ENCODE measurements around the gene COP1.

The COP1 gene

DNA sequence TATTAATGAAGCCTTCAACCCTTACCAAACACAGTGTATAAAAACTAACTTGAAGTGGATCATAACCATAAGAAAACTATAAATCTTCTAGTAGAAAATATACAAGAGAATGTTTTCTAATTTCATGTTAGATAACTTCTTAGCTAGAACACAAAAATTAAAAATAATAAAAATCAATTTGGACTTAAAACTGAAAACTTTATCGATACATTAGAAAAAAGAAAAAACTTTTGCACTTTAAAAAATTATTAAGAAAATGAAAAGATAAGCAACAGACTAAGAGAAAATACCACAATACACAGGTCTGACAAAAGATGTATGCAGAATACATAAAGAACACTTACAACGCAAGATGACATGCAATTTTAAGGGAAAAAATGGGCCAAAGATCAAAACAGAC lies 8.7 kb downstream of the COP1 start:
- DNase-seq = no peak

- no peak for DNase-seq
Measured at GRCh38 chr1:176196728-176197127, 10.4 kb downstream of the COP1 start.

- DNase-seq = no peak
Measured at GRCh38 chr1:176195547-176195946, 11.5 kb downstream of the COP1 start.

- no peak for DNase-seq
Measured at GRCh38 chr1:176193663-176194062, 13.4 kb downstream of the COP1 start.

- no peak for DNase-seq
Measured at GRCh38 chr1:176193023-176193422, 14.1 kb downstream of the COP1 start.

- no peak for DNase-seq
Measured at GRCh38 chr1:176188604-176189003, 18.5 kb downstream of the COP1 start.

DNA sequence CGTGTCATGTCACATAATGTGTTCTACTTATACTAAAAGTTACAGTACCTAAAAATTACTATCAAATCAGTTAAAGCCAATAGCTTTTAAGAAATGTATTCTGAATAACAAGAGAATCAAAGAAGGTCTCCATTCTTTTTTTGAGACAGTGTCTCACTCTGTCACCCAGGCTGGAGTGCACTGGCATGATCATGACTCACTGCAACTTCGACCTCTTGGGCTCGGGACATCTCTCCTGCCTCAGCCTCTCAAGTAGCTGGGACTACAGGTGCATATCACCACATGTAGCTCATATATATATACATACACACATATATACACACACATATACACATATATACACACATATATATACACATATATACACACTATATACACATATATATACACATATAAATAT lies 20.1 kb downstream of the COP1 start:
- no peak for DNase-seq

- DNase-seq = no peak
Measured at GRCh38 chr1:176183618-176184017, 23.5 kb downstream of the COP1 start.

DNA sequence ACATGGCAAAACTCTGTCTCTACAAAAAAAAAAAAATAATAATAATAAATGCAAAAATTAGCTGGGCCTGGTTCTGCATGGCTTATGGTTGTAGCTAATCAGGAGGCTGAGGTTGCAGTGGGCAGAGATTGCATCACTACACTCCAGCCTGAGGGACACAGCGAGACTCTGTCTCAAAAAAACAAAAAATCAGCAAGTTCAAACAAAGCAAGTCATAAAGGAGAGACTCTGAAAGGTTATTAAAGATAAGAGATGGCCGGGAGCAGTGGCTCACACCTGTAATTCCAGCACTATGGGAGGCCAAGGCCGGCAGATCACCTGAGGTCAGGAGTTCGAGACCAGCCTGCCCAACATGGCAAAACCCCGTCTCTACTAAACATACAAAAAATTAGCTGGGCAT lies 28.8 kb downstream of the COP1 start:
- DNase-seq = no peak

- DNase-seq = no peak
Measured at GRCh38 chr1:176177764-176178163, 29.3 kb downstream of the COP1 start.

DNA sequence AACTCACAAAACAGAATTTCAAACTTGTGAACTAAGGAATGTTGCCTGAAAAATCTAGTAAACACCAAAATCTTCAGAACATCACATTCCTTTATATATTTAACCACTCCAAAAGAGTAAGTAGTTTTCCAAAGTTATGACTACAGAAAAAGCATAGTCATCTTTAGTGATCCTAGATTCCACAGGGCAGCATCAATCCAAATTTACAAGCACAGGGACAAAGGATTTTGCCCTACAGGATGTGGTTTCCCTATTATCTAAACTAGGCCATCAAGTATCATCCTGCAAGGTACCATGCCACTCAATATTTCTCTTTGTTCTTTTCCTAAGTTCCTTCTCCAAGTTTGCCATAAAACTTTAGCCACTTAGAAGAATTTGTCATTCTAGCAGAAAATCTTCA lies 33.0 kb downstream of the COP1 start:
- DNase-seq = no peak

GRCh38 chr1:176172215-176172614 lies 34.9 kb downstream of the COP1 start:
- DNase-seq = no peak

DNA sequence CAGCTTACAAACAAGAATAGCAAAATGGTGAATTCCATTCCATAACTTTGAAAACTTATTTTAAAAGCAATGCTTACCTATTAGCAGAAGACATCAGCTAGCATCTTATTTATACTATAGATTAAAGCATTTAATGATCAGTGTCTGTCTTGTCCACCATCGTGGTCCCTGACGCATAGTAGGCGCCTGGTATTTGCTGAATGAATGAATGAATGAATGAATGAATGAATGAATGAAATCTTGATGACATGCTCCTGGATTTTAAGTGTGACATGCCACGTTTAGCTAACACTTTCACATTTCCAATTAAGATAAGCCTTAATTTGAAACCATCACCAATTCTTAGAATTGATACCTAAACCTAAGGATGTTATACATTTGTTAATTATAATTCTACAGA lies 39.9 kb downstream of the COP1 start:
- no peak for DNase-seq

DNA sequence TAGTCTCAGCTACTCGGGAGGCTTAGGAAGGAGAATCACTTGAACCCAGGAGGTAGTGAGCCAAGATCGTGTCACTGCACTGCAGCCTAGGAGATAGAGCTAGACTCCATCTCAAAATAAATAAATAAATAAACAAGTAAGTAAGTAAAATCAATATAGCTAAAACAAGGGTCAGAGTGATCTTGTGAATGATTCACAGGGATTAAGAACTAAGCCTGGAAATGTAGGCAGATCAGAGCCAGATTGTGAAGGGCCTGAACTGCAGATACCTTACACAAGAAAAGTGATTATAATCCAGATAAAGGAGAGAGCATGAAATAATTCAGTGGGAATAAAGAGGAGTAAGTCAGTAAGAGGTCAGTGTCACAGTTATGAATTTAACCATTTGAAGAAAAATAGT lies 41.5 kb downstream of the COP1 start:
- no peak for DNase-seq

- no peak for DNase-seq
Measured at GRCh38 chr1:176164014-176164678, 42.9 kb downstream of the COP1 start.

DNA sequence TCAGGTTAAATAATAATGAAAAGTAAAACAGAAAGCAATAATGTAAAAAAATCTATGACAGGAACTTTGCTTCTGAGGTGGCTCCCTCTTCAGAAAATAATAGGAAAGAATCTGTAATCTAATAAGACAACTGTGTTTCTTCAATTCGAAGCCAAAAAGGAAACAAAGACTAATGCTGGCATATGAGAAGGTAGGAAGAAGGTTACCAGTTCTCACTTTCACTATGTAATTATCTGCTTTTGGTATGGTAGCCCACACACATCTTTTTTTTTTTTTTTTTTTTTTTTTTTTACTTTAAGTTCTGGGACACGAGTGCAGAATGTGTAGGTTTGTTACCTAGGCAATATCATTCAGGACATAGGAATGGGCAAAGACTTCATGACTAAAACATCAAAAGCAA lies 47.1 kb downstream of the COP1 start:
- DNase-seq = no peak

GRCh38 chr1:176157995-176158394 lies 49.1 kb downstream of the COP1 start:
- no peak for DNase-seq

- no peak for DNase-seq
Measured at GRCh38 chr1:176149939-176150807, 56.9 kb downstream of the COP1 start.

DNA sequence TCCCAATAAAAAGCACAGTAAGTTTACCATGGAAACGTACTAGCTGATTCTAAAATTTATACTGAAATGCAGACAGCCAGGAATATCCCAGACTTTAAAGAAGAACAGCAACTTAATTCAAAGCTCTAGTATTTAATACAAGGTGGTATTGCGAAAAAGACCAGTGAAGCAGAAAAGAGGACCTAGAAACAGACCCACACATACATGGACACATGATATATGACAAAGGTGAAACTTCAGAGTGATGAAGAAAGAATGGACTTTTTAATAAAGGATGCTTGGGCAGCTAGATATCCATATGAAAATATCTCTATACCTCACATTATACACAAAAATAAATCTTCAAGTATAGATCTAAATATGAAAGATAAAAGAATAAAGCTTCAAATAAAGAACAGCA lies 62.6 kb downstream of the COP1 start:
- no peak for DNase-seq

- no peak for DNase-seq
Measured at GRCh38 chr1:176142973-176143372, 64.1 kb downstream of the COP1 start.

GRCh38 chr1:176141449-176141848 lies 65.6 kb downstream of the COP1 start:
- DNase-seq = no peak

DNA sequence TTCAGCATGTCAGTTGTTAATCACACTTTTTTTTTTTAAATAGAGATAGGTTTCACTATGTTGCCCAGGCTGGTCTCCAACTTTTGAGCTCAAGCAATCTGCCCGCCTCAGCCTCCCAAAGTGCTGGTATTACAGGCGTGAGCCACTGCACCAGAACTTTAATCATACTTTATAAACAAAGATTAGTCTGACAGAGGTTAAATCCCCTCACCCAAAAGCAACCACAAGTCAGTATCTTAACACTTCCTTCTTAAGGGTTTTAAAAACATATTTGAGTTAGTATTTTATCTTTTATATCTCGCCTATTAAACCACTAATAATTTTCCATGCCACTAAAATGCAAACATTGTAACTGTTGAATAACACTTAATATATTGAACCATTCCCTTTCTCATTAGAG lies 70.2 kb downstream of the COP1 start:
- DNase-seq = no peak

DNA sequence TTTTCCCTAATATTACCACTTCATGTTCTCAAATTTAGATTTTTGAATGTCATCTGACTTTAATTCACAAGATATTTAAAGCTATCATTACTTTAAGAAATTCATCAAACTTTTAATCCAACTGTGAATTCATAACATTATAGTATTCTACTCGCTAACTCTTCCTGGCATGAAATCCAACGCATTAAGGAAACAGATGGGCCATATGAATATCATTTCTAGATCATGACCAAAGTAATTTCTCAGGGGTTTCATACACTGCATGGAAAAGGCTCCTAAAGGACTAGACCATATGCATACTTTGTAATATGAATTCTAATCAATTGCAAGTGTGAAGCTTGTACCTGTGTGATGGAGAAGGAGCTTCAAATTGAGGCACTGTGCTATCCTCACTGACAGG lies 72.4 kb downstream of the COP1 start:
- no peak for DNase-seq

GRCh38 chr1:176122282-176122681 lies 84.8 kb downstream of the COP1 start:
- DNase-seq = no peak

- no peak for DNase-seq
Measured at GRCh38 chr1:176119549-176119948, 87.5 kb downstream of the COP1 start.
